ENCODE results near the gene KLF9. TPM values are rescaled to one million over a fixed set of nuclear protein-coding genes. Genes with fewer than 3 reads are reported as not detected.
A peak's percentile ranks its signal among the peaks of the same experiment; 100 is the strongest.

Gene KLF9
- total and polyA plus RNA-seq, 9 of the 15 experiments (the other 6 are each of a cell fraction or from before 2014, with no cell fraction given) = 3.3 to 11.9 (median 6.9) TPM

DNA sequence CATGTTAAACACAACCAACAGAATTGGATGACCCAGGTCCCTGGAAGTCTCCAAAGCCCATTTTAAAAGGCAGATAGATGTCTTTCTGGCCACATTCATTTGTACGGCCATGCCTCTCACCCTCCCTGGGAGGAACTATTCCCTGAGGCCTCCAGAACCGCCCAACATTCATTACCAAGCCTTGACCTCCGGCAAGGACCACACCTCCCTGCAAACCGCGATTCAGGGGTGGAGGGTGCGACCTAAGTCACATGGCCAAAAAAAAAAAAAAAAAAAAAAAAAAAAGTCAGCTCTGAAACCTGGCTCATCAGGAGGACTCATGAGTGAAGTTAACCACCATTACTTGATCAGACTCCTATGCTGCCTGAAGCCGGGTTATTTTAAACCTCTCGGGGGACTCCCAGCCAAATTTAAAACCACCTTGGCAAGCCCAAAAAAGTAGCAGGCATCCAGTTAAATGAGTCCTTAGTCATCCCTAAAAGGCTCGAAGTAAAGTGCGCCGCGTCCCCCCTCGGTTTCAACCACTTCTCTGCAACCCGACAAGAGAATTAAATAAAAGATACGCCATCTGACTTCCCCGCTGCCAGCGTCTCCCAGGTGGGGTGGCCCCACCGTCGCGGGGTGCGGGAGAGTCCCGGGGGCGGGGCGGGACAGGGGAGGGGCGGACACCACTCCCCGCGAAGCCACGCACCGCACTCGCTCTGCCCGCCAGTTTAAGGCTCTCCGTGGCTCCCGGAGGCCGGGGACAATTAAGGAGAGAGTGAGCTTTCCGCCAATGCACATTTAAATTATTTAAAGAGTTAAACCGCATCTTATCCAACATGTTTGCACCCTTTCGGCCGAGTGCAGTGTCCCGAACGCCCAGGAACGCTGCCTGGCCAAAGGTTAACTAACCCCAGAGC lies 2.3 kb downstream of the KLF9 start (continued):
- no peak for TF ChIP-seq THAP12 (CRISPR knock-in tag; IDR thresholded peaks at IDR 0.05)
- no peak for TF ChIP-seq HNRNPL (IDR thresholded peaks at IDR 0.05; ENCODE audit: low read depth, low read length)
- peak in 1 of 2 experiments; percentile 52; a peak in 1 of 4 replicates for TF ChIP-seq HDAC1 (IDR thresholded peaks at IDR 0.05)
- TF ChIP-seq POLR3A (IDR thresholded peaks at IDR 0.05; ENCODE audit: borderline replicate concordance, extremely low read depth, insufficient read depth, insufficient read length) = no peak
- no peak for TF ChIP-seq SMARCB1 (IDR thresholded peaks at IDR 0.05; ENCODE audit: insufficient read length, low read depth)
- TF ChIP-seq SNAPC5 (CRISPR knock-in tag; IDR thresholded peaks at IDR 0.05) = no peak
- TF ChIP-seq KLF1 (tag; IDR thresholded peaks at IDR 0.05) = no peak
- TF ChIP-seq MECOM (CRISPR knock-in tag; IDR thresholded peaks at IDR 0.05) = no peak
- TF ChIP-seq DNMT1 (IDR thresholded peaks at IDR 0.05) = no peak
- TF ChIP-seq TCF7 (IDR thresholded peaks at IDR 0.05; ENCODE audit: borderline replicate concordance) = no peak
- TF ChIP-seq PCBP2 (IDR thresholded peaks at IDR 0.05; ENCODE audit: low read depth, low read length, poor library complexity, severe bottlenecking) = no peak
- TF ChIP-seq PTTG1 (tag; IDR thresholded peaks at IDR 0.05; ENCODE audit: low read depth) = no peak
- no peak for TF ChIP-seq ZNF175 (CRISPR knock-in tag; IDR thresholded peaks at IDR 0.05; ENCODE audit: low read depth)
- no peak for TF ChIP-seq TCF3 (CRISPR knock-in tag; IDR thresholded peaks at IDR 0.05)
- TF ChIP-seq HMG20B (CRISPR knock-in tag; IDR thresholded peaks at IDR 0.05) = no peak
- TF ChIP-seq PREB (CRISPR knock-in tag; IDR thresholded peaks at IDR 0.05) = no peak
- TF ChIP-seq ZNF133 (CRISPR knock-in tag; IDR thresholded peaks at IDR 0.05) = no peak
- no peak for TF ChIP-seq PCBP1 (IDR thresholded peaks at IDR 0.05; ENCODE audit: low read depth, low read length, poor library complexity, severe bottlenecking)
- no peak for TF ChIP-seq BRF1 (IDR thresholded peaks at IDR 0.05; ENCODE audit: borderline replicate concordance, extremely low read depth, insufficient read length)
- TF ChIP-seq, protein P1, sequence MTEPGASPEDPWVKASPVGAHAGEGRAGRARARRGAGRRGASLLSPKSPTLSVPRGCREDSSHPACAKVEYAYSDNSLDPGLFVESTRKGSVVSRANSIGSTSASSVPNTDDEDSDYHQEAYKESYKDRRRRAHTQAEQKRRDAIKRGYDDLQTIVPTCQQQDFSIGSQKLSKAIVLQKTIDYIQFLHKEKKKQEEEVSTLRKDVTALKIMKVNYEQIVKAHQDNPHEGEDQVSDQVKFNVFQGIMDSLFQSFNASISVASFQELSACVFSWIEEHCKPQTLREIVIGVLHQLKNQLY (CRISPR knock-in tag; conservative IDR thresholded peaks at IDR 0.05) = no peak
- TF ChIP-seq NEUROD1 (IDR thresholded peaks at IDR 0.05; ENCODE audit: borderline replicate concordance, low read depth, low read length, partially characterized antibody) = no peak
